ENCODE data around the gene TMEM231.
"Not testable (repeated sequence)": the region's sequence is repeated elsewhere in the genome, so short reads cannot be mapped to it uniquely, and the experiment has no call there.

Gene TMEM231

DNA sequence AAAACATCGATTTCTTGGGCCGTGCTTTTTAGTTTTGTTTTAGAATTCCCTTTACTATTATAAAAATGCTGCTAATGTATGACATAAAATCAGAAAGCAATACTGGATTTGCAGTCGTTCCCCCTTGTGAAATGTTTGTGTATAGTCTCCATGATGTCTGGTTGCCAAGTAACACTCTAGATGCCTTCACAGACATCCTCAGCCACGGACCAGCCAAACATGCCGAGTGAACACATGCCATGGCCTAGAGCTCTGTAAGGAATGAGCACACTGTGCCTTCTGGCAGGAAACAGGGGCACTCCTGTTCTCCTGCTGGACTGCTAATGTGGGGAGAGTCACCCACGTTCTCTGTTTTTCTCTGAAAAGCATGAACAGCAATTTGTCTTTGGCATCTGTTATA, 54.2 kb downstream of the TMEM231 start:
- in situ Hi-C loops (cut with MboI; ENCODE audit: low sequenced_read_pairs); H3K9me3 ChIP-seq; H3K27me3 ChIP-seq (ENCODE audit: low read depth); DNase-seq (ENCODE audit: low spot score in 2 of 2); H3K4me1 ChIP-seq; H3K4me3 ChIP-seq; H3K36me3 ChIP-seq (replicated peaks): not testable (repeated sequence)

DNA sequence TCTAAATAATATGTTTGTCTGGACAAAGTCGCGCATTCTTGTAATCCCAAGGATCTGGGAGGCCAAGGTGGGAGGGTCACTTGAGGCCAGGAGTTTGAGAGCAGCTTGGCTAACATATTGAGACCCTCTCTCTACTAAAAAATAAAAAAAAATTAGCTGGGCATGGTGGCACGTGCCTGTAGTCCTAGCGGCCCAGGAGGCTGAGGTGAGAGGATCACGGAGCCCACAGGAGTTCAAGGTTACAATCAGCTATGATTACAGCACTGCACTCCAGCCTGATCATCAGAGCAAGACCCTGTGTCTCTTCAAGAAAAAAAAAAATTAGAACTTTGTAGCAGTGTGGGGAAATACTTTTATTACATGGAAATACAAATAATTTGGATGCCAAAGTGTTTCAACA, 54.7 kb downstream of the TMEM231 start:
- in situ Hi-C loops (cut with MboI; ENCODE audit: low sequenced_read_pairs): no loop called here
- DNase-seq (ENCODE audit: low spot score in 2 of 2): no peak

DNA sequence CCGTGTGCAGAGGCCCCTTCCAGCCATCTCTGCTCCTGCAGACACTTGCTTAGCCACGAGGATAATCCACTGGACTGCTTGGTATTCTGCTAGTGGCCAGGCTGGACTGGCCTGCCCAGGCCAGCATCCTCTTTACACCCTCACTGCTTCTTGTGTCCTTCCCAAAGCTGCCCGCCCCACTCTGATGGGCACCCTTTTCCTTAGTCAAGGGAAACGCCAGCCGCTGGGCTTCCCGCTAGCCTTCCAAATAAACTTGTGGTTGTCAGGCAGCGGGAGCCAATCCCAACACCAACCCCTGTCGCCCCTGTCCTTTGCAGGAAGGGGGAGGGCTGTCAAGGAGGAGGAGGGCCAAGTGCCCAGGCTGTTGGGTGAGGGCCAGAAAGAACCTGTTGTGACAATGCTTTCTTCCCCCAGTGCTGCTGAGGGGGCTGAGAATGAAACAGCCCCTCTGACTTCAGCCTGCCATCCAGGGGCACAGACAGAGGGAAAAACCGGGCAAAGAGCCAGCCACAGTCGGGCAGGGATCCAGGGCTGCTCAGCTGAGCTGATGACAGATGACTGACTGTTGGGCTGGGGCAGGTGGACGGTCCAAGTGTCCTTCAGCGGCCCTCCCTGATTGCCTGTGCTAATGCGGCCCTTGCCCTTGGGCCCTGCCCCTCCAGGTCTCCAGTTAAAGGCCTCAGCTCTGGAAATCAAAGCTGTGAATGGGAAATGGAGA, 57.3 kb downstream of the TMEM231 start:
- peak in 1 of 2 experiments; percentile 40 for DNase-seq (ENCODE audit: low spot score in 2 of 2)
- H3K36me3 ChIP-seq (replicated peaks); H3K4me3 ChIP-seq; H3K27me3 ChIP-seq (ENCODE audit: low read depth); H3K9me3 ChIP-seq; H3K4me1 ChIP-seq; in situ Hi-C loops (cut with MboI; ENCODE audit: low sequenced_read_pairs): not testable (repeated sequence)

More for the DNA sequence above, 54.7 kb downstream of the TMEM231 start:
- Histone ChIP-seq H3K9me3 (no peaks in the 10 kb centered on the region), H3K4me1 (no peaks in the 10 kb centered on the region), H3K27me3 (ENCODE audit: low read depth) (no peaks in the 10 kb centered on the region), H3K4me3 (no peak overlapping the region), H3K36me3 (replicated peaks) (no peaks in the 10 kb centered on the region)

DNA sequence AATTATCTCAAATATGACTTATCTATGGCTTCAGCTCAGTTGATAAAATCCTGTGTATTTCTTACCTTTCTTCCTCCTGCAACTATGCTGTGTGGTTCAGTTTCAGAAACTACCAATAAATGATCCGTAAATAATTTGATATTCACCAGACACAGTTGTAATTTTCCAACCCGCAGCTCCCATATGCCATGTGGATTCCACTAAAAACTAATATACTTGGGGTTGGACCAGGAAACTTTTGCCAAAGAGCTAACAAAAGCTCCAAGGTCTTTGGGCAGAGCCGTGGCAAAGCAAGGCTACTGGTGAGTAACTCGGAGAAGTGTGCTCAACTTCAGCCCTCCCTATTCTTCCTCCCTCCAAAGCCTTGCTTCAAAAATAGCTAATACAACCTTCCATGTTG, 58.5 kb downstream of the TMEM231 start:
- in situ Hi-C loops (cut with MboI; ENCODE audit: low sequenced_read_pairs): no loop called here
- H3K4me1 ChIP-seq: peaks cover 5% of the 10 kb centered on the region
- H3K4me3 ChIP-seq: no peak overlapping the region
- H3K36me3 ChIP-seq (replicated peaks): no peaks in the 10 kb centered on the region
- DNase-seq (ENCODE audit: low spot score in 2 of 2): no peak
- no peaks in the 10 kb centered on the region for H3K27me3 ChIP-seq (ENCODE audit: low read depth)
- H3K9me3 ChIP-seq: no peaks in the 10 kb centered on the region

DNA sequence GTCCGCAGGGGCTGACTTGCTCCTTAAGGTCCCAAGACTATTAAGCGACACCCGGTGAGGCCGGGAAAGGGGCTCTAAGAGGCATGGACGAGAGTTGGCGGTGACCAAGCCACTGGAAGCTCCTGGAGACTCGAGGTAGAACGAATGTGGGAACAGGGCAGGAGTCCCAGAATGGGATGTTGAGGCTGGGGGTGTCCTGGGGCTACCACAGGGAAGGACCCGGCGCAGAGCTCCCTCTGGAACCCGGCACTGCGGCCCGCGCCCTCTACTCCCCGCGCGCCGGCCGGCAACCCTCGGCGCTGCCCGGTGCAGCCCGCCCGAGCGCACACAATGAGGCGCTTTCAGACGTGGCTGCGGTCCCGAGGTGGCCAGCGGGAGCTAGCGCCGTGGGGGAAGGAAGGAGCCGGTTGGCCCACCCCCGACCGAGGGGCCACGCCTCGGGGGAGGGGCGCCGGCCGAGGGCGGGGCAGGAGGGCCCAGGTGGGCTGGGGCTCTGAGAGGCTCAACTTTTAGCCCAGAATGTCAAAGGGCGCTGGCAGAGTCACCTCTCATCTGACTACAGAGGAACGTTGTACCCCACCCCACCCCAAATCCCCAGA, 60.9 kb downstream of the TMEM231 start, which contains the start of gene CHST6:
CHST6 (minus strand) TSS at position 366 of the 599 bp plus-strand sequence. CDS start 15,613 bp downstream, outside the sequence.
- no peaks in the 10 kb centered on the region for H3K9me3 ChIP-seq
- H3K36me3 ChIP-seq (replicated peaks): no peaks in the 10 kb centered on the region
- no peaks in the 10 kb centered on the region for H3K27me3 ChIP-seq (ENCODE audit: low read depth)
- peak within 1 kb of the TSS; percentile 32 for H3K4me3 ChIP-seq
- in situ Hi-C loops (cut with MboI; ENCODE audit: low sequenced_read_pairs): no loop called here
- DNase-seq (ENCODE audit: low spot score in 2 of 2): peak; percentile 27 to 76
- H3K4me1 ChIP-seq: peaks cover 8% of the 10 kb centered on the region

DNA sequence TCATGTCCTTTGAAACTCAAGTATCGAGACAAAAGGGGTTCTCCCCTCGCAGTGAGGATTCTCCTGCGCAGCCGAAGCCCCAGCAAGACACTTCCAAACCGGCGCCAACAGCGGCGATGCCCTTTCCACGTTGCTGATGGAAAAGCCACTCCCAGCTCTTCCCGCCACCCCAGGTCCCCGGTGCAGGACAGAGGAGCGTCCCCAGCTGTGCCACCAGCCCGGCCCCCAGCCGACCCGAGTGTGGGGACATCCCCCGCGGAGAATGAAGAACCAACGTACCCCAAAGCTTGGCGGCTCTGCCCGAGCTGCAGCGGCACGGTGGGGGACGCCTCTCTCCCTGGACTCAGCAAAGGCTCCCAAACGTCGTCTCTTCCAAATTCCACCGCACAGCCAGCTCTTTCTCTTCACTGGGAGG, 61.4 kb downstream of the TMEM231 start:
- H3K27me3 ChIP-seq (ENCODE audit: low read depth): no peaks in the 10 kb centered on the region
- peak overlapping the region; percentile 32 for H3K4me3 ChIP-seq
- no peak for DNase-seq (ENCODE audit: low spot score in 2 of 2)
- no peaks in the 10 kb centered on the region for H3K9me3 ChIP-seq
- in situ Hi-C loops (cut with MboI; ENCODE audit: low sequenced_read_pairs): no loop called here
- peaks cover 8% of the 10 kb centered on the region for H3K4me1 ChIP-seq
- no peaks in the 10 kb centered on the region for H3K36me3 ChIP-seq (replicated peaks)

DNA sequence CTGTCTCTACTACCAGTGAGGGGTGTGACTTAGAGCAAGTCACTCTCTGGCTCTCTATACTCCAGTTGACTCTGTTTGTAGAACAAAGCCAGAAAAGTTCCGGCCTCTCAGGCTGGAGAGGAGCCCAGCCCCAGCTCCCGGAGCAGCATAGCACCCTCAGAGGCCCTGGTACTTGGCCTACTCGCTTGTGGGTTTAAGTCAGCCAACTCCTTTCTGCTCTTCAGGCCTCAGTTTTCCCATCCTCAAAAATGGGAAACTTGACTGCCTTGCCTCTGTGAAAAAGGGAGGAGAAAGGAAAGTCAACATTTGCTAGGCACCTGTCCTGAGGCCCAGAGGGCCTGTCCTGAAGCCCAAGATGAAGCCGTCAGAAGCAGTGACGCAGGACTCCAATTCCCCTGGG, 61.9 kb downstream of the TMEM231 start:
- Histone ChIP-seq H3K4me1 (peaks cover 8% of the 10 kb centered on the region), H3K36me3 (replicated peaks) (no peaks in the 10 kb centered on the region), H3K9me3 (no peaks in the 10 kb centered on the region), H3K27me3 (ENCODE audit: low read depth) (no peaks in the 10 kb centered on the region), H3K4me3 (no peak overlapping the region)
- no peak for DNase-seq (ENCODE audit: low spot score in 2 of 2)
- in situ Hi-C loops (cut with MboI; ENCODE audit: low sequenced_read_pairs): no loop called here

DNA sequence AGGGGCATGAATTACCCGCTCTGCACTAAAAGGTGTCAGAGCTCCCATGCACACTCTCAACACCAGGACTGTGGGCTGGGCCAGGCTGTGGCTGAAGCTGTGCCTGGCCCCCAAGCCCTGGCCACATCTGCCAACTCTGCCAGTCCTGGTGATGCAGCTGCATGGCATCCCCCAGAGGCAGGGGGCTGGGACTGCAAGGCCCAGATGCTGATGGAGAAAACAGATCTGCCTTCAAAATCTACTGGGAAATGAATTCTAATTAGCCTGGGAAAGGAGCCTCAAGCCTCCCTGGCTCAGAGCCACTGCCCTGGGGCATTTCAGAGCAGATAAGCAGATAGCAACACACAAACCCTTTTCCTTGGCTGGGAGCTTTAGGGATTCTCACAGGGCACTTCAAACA, 64.2 kb downstream of the TMEM231 start:
- DNase-seq (ENCODE audit: low spot score in 2 of 2): peak; percentile 21 to 72
- in situ Hi-C loops (cut with MboI; ENCODE audit: low sequenced_read_pairs): no loop called here
- Histone ChIP-seq H3K36me3 (replicated peaks) (no peaks in the 10 kb centered on the region), H3K4me1 (peaks cover 8% of the 10 kb centered on the region), H3K9me3 (no peaks in the 10 kb centered on the region), H3K4me3 (no peak overlapping the region), H3K27me3 (ENCODE audit: low read depth) (no peaks in the 10 kb centered on the region)

DNA sequence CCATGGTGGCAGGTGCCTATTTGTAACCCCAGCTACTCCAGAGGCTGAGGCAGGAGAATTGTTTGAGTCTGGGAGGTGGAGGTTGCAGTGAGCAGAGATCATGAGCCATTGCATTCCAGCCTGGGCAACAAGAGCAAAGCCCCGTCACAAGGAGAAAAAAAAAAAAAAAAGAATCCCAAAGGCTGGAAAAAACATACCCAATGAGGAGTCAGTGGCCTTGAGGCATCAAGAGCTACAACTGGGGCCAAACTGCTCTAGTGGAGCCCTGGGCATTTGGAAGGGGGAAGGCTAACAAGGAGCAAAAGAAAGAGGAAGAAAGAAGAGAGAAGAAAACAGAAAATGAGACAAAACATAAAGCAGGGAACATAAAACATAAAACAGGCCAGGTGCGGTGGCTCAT, 67.7 kb downstream of the TMEM231 start:
- H3K36me3 ChIP-seq (replicated peaks): no peaks in the 10 kb centered on the region
- no peak for DNase-seq (ENCODE audit: low spot score in 2 of 2)
- peaks cover 3% of the 10 kb centered on the region for H3K4me1 ChIP-seq
- no peaks in the 10 kb centered on the region for H3K9me3 ChIP-seq
- H3K27me3 ChIP-seq (ENCODE audit: low read depth): no peaks in the 10 kb centered on the region
- in situ Hi-C loops (cut with MboI; ENCODE audit: low sequenced_read_pairs): no loop called here
- no peak overlapping the region for H3K4me3 ChIP-seq
